GDM1 (cell line): Measurements from ENCODE around the gene MEPCE.

Experiments used
- DNase-seq: peaks from one replicate; lab custom pipeline; 2025; lab: John Stamatoyannopoulos, UW

The MEPCE gene

DNA sequence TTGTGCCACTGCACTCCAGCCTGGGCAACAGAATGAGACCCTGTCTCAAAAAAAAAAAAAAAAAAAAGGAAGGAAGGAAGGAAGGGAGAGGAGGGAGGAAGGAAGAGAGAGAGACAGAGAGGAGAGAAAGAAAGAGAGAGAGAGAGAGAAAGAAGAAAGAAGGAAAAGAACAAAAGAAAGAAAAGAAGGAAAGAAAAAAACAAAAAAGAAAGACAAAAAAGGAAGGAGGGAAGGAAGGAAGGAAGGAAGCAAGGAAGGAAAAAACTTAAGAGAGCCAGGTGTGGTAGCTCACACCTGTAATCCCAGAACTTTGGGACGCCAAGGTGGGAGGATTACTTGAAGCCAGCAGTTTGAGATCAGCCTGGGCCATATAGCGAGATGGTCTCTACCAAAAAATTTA lies 35.2 kb downstream of the MEPCE start:
- no peak for DNase-seq

DNA sequence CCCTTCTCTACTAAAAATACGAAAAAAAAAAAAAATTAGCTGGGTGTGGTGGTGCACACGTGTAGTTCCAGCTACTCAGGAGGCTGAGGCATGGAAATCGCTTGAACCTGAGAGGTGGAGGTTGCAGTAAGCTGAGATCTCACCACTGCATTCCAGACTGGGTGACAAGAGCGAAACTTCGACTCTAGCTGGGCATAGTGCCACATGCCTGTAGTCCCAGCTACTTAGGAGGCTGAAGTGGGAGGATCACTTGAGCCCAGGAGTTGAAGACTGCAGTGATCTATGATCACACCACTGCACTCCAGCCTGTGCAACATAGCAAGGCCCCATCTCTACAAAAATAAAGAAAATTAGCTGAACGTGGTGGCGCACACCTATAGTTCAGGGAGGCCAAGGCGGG lies 35.7 kb downstream of the MEPCE start:
- DNase-seq: no peak

DNA sequence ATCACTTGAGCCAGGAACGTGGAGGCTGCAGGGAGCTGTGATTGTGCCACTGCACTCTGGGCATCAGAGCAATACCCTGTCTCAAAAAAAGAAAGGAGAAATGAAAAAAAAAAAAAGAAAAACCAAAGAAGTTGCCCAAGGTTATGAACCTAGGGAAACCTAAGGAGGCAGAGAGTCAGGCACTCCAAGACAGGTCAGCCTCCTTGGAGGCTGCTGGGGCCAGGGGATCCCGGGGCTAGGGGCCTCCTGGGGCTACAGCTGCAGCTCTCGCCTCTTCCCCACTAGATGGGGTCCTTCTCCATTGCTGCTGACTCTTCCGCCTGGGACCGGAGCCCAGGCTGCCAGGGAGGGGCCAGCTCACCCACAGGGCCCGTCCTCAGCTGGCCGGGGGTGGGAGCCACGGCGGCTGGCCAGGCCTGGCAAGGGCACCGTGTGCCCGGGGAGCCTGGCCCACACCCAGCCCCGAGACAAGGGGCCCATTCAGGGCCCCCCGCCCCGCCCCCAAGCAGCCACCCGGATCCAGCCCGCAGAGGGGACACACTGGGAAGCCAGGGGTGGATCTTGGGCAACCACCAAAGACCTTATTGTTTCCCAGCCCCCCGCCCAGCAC lies 36.2 kb downstream of the MEPCE start:
- no peak for DNase-seq

DNA sequence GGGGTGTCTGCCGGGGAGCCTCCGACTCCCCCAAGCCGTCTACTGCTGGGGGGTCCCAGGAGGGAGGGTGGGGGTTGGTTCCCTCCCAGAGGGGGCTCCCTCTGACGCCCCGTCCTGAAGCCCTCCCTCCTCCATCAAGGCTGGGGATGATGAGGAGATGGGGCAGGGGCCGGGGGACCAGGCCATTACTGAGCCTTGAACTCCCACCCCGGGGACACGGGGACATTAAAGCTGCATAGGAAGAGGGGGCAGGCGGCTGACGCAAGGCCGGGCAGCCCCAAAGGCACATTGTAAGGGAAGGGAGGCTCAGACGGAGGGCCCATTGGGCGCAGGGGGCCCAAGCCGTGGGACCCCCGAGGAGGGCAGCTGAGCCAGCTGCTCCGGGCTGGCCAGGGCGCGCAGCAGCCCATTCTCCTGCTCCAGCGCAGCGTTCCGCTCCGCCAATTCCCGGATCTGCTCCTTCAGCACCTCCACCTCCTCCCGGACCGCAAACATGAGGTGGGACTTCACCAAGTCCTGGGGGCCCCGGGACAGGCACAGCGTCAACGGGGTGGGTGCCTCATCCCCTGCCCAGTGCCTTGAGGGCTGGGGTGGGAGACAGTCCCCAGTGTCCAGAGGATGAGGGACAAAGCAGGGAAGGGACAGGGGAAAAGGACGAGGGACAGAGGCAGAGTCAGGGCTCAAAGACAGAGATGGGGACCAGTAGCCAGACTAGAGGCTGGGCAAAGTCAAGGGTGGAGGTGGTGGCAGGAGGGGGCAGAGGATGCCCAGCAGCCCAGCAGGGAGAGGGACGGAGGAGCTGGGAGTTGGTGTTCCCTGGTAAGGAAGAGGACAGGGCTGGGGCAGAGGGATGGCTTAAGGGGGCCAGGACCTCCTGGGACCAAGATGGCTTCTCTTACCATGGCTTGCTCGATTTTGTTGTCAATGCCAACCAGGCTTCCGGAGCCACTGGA lies 37.3 kb downstream of the MEPCE start:
- DNase-seq: no peak

DNA sequence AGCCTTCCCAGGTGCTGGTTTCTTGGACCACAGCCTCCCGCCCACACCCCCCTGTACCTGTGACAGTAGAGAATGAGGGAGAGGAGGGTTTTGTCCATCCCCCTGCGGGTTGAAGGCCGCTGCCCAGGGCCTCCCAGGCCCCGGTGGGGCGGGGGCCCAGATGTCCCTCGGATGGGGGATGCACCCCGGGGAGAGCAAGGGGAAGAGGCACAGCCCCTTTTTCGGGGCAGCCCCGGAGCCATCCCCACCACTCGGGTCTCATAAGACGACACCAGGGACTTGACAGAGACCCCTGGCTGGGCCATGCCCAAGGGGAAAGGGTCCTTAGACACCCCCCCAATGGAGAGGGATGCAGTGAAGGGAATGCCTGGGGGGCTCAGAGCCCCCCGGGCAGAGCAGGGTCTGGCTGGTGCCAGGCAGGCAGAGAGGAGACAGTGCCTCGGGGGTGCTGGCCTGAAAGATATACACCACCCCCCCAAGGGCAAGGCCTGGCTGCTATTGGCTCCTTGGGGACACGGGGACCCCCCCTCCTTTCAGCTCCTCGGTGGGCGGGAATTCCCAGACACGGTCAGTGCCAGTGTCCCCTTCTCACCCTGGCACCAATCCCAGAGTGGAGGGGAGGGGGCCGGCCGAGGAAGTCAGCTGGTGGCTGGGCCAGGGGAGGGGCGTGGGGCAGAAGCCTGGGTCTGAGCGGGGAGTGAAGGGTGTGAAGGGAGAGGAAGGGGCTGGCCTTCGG lies 38.2 kb downstream of the MEPCE start:
- no peak for DNase-seq

- DNase-seq: peak; percentile 60
Observed at GRCh38 chr7:100469227-100470044, 39.8 kb downstream of the MEPCE start.

DNA sequence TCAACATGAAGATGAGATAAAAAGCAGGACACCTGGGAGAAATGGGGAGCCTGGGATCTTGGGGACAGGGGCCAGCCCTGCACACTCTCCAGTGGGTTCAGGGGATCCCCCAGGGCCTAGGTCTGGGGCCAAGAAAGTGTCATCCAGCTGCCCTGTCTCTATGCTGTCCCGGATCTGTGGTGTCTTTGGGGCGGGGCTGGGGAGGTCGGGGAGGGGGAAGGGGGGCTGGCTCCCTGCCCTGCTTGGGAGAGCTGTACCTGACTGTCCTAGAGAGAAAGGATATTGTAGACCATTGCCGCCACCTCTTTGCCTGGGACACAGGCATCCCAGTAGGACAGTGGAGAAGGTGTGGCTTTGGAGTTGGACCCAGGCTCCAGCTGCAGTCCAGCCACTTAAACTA lies 41.4 kb downstream of the MEPCE start:
- DNase-seq: no peak

GRCh38 chr7:100472121-100472851 lies 42.7 kb downstream of the MEPCE start:
- DNase-seq: no peak

DNA sequence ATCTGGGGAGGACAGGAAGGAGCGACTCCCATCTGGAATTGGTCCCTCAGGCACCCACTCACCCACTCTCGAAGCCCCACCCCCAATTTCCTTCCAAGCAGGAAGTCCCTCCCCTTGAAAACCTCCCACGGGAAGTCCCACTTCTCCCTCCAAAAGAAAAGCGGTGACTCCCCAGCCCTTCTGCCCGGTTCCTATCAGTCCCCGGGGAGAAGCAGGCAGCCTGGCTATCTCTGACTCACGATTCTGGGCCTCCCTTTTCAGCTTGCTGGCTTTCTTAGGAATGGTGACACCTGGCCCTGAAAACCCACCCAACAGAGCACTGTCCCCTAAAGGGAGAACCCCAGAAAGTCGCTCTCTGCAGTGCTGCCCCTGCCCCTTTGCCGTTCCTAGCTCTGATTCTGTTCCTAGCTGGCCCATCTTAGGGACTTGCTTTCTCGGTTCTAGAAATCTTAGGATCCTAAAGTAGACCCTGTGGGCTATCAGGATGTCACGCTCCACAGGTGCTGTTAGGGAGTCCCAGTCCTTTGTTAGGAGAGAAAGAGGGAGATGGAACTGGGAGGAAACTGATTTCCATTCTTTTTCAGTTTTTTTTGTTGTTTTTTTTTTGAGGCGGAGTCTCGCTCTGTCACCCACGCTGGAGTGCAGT lies 43.3 kb downstream of the MEPCE start:
- DNase-seq: no peak

- DNase-seq: no peak
Observed at GRCh38 chr7:100475549-100475948, 45.9 kb downstream of the MEPCE start.

DNA sequence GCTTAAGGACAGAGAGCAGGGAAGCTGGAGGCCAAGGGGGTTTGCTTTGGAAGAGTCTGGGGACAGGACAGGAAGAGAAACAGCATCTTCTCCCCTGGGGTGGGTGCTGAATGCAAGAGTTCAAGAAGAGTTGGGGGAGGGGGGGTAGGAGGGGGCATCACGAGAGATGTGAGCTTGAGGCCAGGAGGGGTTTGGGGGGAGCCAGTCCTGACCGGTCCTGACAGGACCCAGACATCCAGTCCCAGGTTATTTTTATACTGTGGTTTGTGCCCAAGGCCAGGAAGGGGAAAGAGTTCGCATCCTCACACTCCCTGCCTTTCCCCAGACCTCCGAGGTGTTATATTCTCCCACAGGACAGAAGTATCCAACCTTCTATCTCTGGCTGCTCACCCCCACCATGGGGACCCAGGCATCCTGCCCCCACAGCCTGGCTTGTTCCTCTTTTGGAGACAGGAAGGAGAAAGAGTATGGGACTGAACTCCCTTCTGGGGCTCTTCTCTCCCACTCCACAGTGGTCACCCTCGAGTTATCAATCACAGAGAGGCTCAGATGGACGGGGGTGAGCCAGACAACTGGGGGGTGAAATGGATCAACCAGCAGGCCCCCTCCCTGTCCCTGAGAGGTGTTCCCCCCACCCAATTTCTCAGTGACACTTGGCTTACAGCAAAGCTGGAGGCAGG lies 46.6 kb downstream of the MEPCE start:
- DNase-seq: peak; percentile 37

DNA sequence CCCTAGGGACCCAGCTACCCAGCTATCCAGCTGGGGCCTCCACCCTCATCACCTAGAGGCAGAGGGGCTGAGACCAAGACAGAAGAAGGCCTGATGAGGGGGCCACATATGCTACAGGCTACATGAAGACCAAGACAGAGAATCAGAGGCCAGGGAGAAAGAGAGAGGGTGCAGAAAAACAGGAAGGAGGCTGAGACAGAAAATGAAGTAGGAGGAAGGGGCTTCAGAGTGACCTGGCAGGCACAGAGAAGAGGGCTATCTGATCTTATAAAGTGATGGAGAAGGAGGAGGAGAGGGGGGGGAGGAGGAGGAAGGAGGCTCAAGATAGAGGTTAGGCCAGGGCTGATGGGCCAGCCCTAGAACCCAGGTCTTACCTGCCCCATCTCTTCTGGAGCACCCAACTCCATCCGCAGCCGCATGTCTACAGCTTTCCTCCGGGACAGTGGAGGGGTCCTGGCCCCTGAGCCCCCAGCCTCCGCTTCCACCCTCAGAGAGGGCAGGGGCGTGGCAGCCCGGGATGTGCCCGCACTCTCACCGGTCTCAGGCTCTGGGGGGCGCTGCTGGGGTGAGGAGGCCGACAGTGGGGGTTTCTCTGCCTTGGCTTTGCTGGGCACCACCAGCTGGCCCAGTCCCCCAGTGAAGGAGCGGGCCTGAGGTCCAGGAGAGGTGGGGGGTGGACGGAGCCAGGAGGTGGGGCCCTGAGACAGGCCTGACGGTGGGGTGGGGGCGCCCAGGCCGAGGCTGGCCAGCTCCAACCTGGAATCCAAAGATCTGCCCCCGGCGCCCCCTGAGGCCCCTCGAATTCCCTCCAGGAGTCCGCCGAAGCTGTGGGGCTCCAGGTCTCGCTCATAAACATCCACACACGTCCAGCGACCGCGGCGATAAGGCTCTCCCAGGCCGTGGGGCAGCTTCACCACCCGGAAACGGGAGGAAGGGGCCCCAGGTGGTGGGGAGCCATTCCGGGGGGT lies 47.6 kb downstream of the MEPCE start:
- no peak for DNase-seq

GRCh38 chr7:100477871-100478267 lies 48.2 kb downstream of the MEPCE start:
- DNase-seq: no peak

DNA sequence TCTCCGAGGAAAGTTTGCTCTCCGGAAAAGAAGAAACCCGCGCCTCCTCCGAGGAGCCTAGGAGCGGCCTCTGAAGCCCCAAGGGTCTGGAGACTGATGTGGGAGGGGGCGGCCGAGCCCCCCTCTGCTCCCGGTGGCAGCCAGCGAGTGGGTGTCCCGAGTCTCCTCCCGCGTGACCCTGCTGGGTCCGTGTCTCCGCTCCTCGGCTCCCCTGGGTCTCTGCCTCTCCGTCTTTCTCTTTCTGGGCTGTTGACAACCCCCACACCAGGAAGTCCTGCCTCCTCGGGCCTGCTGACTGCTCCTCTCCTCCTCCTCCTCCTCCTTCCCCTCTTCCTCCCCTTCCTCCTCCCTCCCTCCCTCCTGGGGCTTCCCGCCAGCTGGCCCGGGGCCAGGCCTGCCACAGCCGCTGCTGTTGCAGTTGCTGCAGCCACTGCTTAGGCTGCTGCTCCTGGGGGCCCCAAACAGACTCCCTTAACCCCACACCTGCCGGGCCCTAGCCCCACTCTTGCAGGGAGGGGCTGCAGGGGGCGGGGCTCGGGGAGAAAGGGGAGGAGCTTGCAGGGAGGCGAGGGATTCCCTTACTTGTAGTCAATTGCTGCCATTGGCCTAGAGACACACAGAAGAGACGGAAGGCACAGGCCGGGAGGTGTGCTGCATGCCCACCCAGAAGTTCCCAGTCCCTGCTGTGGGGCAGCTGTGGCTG lies 49.5 kb downstream of the MEPCE start, which contains the start of gene TSC22D4:
TSS of gene TSC22D4 (minus strand) at position 257 of the 703 bp plus-strand sequence. CDS start 1,176 bp downstream, outside the sequence.
- peak; percentile 97 for DNase-seq

DNA sequence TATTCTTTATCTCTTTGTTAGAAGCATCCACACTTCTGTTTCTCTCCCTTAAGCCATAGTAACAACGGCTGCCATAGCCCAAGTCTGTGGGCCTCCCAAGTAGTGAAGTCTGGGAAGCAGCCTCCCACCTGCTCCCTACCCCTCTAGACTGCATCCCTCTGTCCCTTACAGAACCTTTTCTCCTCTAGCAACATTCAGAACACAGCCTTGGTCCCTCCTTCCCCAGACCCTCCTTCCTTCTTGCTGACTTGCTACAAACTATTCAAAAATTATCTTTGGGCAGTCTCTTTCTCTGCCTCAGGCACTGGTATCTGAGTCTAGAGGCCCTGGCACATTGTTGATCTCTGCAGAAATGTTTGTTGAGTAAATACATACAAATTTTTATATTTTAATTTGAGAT lies 51.8 kb downstream of the MEPCE start:
- no peak for DNase-seq

GRCh38 chr7:100482728-100483089 lies 53.1 kb downstream of the MEPCE start:
- no peak for DNase-seq

- peak; percentile 73 for DNase-seq
Observed at GRCh38 chr7:100483090-100483721, 53.6 kb downstream of the MEPCE start.
